Endometrial microvascular endothelial cells (primary cell): ENCODE data around the gene JPH2. TPM values are rescaled to one million over a fixed set of nuclear protein-coding genes. Genes with fewer than 3 reads are reported as not detected.

ENCODE experiments used
- in situ Hi-C: cut with HindIII; loops from 2 replicates; pipeline ENCODE4 v1.10.0; 2017; ENCODE audit warnings: low sequenced_read_pairs, low pct_unique_long_range_greater_than_20kb; ENCODE audit errors: inconsistent ontology term
- total RNA-seq: library from RNA; depleted of rRNA; stranded (reverse); fragments of >200 nt; gene quantifications from one replicate; pipeline ENCODE4 v1.2.3, GENCODE V29; 2015; ENCODE audit errors: inconsistent ontology term

Gene JPH2
- total RNA-seq, 1 donor from 2014 or later: 0.28 TPM

GRCh38 chr20:44113618-44114376 lies 73.2 kb downstream of the JPH2 start:
- in situ Hi-C loops: no loop called here

GRCh38 chr20:44112889-44113617 lies 73.9 kb downstream of the JPH2 start:
- in situ Hi-C loops: no loop called here

- in situ Hi-C loops: no loop called here
Observed at GRCh38 chr20:44112456-44112855, 74.5 kb downstream of the JPH2 start.

GRCh38 chr20:44111712-44112335 lies 75.2 kb downstream of the JPH2 start:
- in situ Hi-C loops: no loop called here

- in situ Hi-C loops: no loop called here
Observed at GRCh38 chr20:44110816-44111568, 76.0 kb downstream of the JPH2 start.

- in situ Hi-C loops: no loop called here
Observed at GRCh38 chr20:44109951-44110361, 77.0 kb downstream of the JPH2 start.

GRCh38 chr20:44106615-44107014 lies 80.4 kb downstream of the JPH2 start:
- in situ Hi-C loops: no loop called here

- in situ Hi-C loops: no loop called here
Observed at GRCh38 chr20:44104798-44105517, 82.0 kb downstream of the JPH2 start.

- in situ Hi-C loops: no loop called here
Observed at GRCh38 chr20:44102582-44102981, 84.4 kb downstream of the JPH2 start.

- in situ Hi-C loops: no loop called here
Observed at GRCh38 chr20:44099832-44100231, 87.2 kb downstream of the JPH2 start.

GRCh38 chr20:44098657-44099056 lies 88.3 kb downstream of the JPH2 start:
- in situ Hi-C loops: no loop called here

- in situ Hi-C loops: no loop called here
Observed at GRCh38 chr20:44098256-44098630, 88.7 kb downstream of the JPH2 start.

GRCh38 chr20:44097521-44098255 lies 89.3 kb downstream of the JPH2 start:
- in situ Hi-C loops: no loop called here

- in situ Hi-C loops: no loop called here
Observed at GRCh38 chr20:44095831-44096230, 91.2 kb downstream of the JPH2 start.

GRCh38 chr20:44093249-44093582 lies 93.8 kb downstream of the JPH2 start:
- in situ Hi-C loops: no loop called here

- in situ Hi-C loops: no loop called here
Observed at GRCh38 chr20:44092551-44093248, 94.3 kb downstream of the JPH2 start.

- in situ Hi-C loops: no loop called here
Observed at GRCh38 chr20:44091026-44091425, 96.0 kb downstream of the JPH2 start.
